Activated CD8-positive, alpha-beta memory T cell treated with anti-CD3 and anti-CD28 coated beads, Interleukin-2, amount 50 U/mL, for 24 hours (primary cell): Measurements from ENCODE around the gene CRYGC.
"Not testable (repeated sequence)": the region's sequence is repeated elsewhere in the genome, so short reads cannot be mapped to it uniquely, and the experiment has no call there.

Experiments
- DNase-seq: peaks from one replicate; pipeline ENCODE4 v3.0.0-alpha.2; 2020; ENCODE audit errors: extremely low read depth

Gene CRYGC, protein sequence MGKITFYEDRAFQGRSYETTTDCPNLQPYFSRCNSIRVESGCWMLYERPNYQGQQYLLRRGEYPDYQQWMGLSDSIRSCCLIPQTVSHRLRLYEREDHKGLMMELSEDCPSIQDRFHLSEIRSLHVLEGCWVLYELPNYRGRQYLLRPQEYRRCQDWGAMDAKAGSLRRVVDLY

DNA sequence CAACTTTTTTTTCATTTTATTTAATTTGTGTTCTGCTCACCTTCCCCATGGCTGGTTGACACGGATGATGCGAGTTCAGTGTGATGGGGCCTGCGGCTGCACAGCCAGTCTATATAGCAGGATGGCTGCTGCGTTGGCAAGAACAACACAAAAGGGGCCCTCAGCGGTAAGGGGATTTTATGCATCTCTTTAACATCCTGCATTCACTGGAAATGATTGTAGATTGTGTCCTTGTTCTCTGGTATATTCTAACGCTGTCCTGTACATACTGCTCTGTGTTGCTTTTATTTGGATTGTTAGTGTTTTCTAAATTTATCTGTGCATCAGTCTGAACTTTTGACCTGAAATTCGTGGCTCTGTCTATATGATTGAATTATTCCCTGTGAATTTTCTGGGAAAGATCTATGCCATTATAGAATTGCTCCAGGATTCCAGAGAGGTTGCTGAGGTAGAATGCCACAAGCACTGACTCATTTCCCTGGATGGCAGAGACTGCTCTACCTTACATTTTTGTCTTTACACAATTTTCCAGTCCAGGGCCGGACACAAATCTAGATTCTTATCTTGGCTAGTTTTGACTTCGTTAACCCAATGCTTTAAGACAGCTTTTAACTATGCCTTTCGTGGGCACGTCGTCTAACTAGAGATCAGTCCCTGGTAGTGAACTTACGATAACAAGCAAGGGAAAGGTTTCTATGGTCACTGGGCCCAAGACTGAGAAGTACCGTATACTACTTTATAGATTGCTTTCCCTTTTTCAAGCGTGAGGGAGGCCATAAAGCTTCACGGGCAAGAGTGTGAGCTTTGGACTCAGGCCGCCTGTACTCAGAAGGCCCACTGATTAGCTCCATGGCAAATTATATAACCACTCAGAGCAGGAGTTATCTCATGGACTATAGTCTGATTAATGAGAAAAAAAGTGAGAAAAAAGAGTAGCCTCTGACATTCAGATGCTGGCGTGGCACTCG, at the start of gene CRYGC:
Gene CRYGC, minus strand, starts transcription at position 85 of the 968 bp plus-strand sequence. Its CDS starts 36 bp downstream, at position 49.
- no peak for DNase-seq

DNA sequence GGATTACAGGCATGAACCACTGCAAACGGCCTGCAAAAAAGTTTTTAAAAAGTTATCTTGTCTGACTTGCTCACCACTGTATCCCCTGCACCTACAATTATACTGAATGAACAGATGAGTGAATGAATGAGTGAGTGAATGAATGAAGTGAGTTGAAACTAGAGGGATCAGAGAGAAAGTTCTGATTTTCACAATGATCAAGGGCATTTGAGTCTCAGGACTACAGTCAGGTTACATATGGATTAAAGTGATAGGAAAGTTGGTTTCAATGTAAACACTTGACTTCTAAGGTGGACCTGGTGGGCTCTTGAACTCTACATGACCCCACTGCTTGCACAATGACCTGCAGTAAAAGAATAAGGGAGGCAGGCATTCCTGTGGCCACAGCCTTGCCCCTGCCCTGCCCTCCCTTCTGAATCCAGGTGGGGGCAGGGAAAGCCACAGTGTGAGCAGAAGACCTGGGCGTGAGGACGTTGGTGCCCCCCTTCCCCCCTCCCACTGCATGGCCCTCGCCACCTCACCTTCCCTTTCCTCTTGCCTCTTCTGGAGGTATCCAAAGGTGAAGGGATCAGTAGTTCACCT, 49.5 kb upstream of the CRYGC start:
- no peak for DNase-seq

DNA sequence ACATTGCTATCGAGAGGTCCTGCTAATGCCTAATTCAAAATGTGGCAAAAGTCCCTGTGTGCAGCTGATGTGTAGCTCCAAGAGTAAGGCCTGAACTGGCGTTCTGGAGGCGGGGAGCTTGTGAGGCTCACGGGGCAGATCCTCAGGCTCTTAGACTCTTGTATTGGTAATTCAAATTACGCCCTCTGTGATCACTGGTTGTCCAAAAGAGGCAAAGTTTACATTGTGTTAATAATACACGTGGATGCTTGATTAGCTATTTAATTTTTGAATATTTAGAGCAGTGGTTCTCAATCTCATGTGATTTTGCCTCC, 46.2 kb upstream of the CRYGC start:
- DNase-seq: no peak

DNA sequence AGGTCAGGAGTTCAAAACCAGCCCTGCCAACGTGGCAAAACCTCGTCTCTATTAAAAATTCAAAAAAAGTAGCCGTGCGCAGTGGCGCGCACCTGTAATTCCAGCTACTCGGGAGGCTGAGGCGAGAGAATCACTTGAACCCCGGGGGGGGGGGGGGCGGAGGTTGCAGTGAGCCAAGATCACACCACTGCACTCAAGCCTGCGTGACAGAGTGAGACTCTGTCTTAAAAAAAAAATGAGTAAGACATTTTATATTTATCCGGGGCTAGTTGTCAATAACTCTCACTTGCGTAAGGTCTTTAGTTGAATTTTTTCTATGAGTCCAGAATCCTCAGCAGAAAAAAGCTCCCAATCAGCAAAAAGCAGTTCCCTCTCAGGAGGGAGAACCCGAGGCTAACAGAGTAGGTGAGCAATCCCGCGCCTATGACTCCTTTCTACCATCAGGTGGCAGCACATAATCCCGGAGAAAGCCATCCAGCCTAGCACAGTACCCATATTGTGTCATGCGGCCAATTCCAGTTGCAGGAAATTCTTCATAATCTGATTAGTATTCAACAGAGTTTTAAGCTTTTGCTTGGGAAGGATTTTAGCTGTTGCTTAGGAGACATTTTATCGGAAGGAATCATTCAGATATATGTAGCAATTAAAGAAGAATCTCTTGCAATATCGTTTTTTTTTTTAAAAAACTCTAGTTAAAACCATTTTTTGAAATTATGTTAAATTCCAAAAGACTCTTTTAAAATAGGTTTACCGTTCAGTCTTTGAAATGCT, 45.6 kb upstream of the CRYGC start:
- peak; percentile 26 for DNase-seq

DNA sequence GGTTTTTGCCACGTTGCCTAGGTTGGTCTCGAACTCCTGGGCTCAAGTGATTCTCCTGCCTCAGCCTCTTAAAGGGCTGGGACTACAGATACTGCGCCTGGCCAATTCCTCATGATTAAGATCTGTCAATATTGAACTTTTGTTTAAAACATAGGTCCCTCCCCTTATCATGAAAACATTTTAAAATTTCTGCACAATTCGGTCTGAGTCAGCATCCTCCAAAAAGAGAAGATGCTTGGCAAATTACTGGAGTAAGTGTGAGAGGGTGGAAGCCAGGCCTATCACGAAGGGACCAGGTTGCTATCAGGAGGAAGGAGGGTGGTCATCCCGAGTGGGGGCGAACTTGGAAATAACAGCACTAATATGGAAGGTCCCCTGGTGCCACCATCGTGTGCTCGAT, 44.5 kb upstream of the CRYGC start:
- no peak for DNase-seq

DNA sequence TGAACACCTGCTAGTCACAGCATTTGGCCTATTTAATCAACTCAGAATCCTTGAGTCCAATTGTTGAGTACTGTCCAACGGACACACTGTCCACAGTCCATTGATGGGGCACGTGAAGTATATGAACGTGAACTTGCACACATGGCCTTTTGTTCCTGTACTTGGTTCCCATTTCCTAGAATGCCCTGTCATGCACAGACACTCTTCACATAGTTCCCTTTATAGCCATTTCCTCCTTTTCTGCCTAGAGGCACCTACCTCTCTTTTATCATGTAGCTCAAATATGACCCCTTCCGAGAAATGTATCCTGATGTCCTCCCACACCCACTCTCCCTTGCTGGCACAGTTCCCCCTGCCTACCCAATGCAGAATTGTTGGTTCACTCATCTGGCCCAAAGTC, 42.5 kb upstream of the CRYGC start:
- DNase-seq: no peak

DNA sequence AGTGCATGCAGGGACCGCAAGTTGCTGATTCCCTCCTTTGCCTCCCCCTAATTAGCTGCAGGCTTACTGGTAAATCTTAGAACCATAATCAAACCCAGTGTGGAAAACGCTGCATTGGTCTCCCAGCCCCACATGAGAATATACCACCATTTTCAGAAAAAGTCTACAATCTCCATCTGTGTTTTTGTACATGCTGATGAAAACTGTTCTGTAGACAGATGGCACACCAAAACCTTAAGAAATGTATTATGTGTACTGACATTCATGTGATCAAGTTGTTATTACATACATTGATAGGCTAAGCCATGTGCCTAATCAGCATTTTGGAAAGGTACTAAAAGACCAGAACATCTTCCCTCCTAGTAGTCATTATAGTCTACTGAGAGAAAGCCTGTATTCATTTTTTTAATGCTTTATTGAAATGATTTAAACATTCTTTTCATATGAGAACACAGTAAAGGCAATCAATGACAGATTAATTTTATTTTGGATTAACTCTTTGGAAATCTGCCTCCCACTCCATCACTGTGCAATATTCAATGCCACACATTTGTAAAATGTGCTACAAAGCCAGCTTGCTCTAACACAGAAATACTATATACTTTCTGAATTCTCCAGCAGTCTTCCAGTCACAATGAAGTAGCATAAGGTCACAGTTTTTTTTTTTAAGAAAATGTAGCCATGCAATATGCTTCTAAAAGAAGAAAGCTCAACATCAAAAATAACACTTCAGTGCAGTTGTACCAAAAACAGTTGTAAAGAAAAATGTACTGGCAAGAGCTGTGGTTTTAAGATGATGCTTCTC, 35.5 kb upstream of the CRYGC start:
- no peak for DNase-seq

DNA sequence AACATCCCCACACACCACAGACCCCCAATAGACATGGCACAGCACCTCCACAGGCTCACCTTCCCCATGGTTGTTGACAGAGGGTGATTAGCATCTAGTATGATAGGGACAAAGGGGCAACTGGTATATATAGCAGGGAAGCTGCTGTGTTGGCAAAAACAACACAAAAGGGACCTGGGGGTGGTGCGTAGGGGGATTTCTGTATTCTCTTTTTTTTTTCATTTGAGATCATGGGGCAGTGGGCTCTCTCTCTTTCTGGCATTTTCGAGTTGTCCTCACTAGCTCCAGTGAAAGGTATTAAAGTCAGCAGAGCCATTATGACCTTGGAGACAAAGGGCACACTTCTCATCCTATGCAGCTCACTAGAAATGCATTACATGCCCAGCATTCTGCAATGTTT, 33.9 kb upstream of the CRYGC start, which contains the start of gene CRYGA:
Gene CRYGA, minus strand, starts transcription at position 101 of the 400 bp plus-strand sequence. Its CDS starts 33 bp downstream, at position 68.
- DNase-seq: no peak

DNA sequence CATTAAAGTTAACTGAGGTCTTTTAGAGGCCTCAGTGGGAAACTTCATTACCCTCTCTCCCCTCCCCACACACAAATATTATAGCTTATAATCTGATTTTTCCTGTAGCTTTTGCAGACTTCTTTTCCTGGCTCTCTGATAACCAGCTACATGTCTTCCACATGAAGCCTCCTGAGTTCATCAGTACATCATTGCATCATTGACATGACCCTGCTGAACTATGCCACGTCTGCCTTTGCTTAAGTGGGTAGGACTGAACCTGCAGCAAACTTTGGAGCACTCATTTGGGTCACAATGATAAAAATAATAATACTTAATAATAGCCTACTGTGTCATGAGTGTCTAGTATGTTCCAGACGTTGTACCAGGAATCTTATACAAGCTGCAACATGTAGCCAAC, 26.8 kb upstream of the CRYGC start:
- DNase-seq: no peak

DNA sequence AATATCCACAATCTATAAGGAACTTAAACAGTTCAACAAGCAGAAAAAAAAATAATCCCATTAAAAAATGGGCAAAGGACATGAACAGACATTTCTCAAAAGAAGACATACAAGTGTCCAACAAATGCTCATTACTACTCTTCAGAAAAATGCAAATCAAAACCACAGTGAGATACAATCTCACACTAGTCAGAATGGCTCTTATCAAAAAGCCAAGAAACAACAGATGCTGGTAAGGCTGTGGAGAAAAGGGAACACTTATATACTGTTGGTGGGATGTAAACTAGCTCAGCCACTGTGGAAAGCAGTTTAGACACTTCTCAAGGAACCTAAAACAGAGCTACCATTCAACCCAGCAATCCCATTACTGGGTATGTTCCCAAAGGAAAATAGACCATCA, 23.5 kb upstream of the CRYGC start:
- DNase-seq: no peak

DNA sequence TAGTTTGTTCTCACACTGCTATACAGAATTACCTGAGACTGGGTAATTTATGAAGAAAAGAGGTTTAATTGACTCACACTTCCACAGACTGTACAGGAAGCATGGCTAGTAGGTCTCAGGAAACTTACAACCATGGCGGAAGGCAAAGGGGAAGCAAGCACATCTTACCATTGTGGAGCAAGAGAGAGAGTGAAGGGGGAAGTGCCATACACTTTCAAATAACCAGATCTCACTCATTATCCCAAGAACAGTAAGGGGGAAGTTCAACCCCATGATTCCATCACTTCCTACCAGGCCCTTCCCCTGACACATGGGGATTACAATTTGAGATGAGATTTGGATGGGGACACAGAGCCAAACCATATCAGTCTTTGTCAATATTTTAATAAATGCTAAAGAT, 21.3 kb upstream of the CRYGC start:
- no peak for DNase-seq

DNA sequence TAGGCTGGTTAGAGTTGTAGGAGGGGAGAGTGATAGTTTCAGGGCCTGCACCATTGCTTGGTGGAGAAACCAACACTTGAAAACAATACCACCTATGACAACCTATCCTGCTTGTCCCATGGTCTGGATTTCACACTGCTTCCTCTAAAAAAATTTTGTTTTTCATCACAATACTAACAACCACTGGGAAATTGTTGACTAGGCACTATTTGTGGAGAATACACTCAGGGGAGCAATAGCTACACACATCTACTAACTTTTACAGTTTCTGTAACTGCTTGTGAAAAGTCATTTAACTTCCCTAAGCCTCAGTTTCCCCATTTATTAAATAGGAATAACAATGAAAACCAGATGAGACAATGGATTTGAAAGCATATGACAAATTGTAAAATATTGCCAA, 20.5 kb upstream of the CRYGC start:
- no peak for DNase-seq

DNA sequence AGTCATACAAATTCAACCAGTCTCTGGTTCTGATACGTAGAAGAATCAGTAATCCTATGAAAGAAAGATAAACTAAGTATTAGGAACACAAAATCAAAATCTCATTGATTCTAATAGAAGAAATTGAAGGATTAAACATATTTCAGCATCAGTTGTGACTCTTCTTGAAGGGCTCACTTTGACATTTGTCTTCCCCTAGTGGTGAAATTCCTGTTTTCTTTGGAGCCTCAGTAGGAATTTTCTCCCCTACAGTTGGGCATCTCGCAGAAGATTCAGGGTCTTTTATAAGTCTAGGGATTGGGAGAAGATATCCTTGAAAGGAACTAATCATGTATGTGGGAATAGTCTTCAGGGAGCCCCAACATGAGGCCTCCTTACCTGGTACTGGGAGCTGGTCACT, 19.2 kb upstream of the CRYGC start:
- DNase-seq: no peak

DNA sequence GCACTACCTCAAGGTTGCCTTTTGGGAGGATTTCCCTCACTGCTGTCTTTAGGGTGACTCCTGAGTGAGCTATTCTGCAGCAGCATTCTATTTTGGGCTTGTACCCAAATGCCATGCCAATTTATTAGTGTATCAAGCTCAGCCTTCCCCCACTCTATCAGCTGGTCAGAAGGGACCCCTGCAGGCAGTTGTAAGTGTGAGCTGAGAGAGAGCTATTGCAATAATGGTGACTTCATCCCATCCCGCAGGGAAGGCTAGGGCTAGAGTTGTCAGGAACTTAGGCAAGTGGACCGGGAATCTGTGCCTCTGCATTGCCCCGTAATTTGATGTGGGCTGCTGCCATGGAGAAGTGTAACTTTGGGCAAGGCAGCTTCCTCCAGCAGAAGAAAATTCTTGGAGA, 18.1 kb upstream of the CRYGC start:
- no peak for DNase-seq

DNA sequence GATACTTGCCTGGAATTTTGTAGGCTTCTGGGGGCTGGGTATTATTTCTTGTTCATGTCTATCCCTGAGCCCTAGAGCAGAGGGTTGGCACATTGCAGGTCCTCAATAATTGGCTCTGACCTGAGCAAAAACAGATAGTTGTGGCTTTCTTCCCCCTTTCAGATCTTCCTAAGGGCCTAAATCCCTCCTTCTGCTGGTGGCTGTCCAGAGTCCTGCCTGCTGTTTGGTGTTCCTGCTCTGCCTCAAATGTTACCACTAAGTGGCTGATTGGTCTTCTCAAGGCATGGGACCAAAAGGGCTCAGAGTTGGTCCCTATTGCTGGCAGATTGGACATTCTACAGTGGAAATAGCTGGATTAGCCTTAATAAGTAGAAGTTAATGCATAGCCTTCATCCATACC, 17.4 kb upstream of the CRYGC start:
- DNase-seq: no peak

DNA sequence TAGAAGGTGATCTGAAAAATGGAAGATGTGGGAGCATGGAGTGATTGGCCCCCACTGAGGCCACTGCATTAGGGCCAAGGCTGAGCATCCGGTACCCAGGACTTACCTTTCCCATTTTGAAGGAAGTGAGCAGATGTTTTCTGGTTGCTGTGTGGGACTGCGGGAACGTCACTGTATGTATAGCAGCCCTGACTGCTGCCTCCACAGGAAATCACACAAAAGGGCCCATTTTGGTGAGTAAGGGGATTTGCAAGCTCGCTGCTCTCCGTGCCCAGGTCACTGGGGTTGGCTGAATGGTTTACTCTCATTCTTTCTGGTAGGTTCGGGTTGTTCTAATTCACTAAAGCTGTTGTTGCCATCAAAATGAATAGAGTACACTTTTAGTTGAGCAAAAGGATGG, 16.4 kb upstream of the CRYGC start, which contains the start of gene CRYGB:
Gene CRYGB, minus strand, starts transcription at position 153 of the 400 bp plus-strand sequence. Its CDS starts 38 bp downstream, at position 115.
- DNase-seq: no peak

DNA sequence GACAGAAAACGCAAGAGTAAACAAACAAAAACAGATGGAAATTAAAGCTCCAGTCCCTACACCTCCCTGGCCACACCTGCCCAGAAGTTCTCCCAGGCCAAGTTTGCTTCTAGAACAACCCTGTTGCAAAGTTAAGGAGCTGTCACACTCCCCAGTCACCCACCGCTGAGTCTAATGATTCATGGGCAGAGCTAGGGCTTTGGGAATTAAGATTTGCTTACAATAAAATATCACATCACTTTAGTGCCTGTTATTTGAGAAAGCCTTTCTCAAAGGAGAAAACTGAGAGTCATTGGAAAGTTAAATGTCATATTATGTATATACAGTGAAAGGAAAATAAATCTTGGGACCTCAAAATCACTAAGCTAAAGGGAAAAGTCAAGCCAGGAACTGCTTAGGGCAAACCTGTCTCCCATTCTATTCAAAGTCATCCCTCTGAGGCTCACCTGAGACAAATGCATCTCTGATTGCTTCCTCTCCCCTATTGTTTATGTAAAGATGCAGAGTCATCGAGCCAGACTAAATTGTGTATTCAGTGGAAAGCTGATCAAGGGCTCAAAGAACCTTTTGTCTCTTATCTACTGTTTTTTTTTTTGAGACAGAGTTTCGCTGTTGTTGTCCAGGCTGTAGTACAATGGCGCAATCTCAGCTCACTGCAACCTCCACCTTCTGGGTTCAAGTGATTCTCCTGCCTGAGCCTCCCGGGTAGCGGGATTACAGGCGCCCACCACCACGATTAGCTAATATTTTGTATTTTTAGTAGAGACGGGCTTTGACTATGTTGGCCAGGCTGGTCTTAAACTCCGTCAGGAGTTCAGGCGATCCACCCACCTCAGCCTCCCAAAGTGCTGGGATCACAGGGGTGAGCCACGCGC, 13.5 kb upstream of the CRYGC start:
- DNase-seq: no peak

DNA sequence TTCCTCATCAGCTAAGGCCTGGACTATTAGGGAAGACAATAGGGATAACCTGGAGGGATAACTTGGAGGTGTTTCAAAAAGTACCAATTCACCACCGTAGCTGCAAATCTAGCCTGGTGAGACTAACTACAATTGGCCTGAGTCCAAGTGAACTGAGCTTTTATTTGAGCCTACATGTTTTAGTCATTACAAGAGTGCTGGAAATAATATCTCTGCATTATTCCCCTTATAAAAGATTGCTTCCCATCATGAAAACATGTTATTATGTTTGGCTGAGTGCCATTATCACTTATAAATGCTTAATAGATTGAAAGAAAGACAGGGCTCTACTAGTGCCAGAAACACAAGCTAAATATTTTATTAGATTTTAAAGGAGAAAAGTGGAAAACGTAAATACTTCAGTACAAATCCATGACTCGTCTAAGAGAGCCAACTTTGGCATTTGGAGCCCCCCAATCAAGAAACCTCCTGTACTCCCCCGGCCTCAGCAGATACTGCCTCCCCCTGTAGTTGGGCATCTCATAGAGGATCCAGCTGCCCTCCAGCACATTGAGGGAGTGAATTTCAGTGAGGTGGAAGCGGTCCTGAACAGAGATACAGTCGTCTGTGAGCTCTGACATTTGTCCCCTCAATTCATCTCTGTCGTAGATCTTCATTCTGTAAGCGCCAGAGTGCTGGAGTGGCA, 12.8 kb upstream of the CRYGC start:
- DNase-seq: no peak

DNA sequence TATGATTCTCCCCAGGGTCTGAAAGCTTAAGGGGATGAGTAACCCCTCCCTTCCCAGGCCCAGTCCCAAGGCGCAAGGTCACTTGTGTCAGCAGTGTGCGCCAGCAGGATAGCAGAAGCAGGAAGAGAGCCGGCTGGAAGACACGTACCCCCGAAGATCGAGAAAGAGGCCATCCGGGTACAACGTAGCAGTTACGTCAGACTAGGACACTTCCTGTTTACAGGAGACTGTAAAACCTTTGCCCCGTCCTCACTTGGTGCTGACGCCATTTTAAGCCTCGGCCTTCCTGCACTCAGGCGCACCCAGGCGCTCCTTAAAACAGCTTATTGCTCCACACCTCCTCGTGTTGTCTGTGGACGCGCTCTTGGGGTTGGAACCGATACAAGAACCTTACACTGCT, 9.8 kb upstream of the CRYGC start:
- DNase-seq: no peak

DNA sequence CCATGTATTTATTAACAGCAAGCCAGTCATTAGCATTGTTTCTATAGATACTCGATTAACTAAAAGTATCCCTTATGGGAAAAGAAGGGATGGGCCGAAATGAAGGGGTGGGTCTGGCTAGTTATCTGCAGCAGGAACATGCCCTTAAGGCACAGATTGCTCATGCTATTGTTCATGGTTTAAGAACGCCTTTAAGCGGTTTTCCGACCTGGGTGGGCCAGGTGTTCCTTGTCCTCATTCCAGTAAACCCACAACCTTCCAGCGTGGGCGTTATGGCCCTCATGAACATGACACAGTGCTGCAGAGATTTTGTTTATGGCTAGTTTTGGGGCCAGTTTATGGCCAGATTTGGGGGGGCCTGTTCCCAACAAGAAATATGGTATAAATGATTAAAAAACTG, 8.7 kb upstream of the CRYGC start:
- not testable (repeated sequence) for DNase-seq
